Activated CD4-positive, alpha-beta T cell treated with anti-CD3 and anti-CD28 coated beads for 36 hours (primary cell): ENCODE measurements around the gene MAGI1. TPM values are rescaled to one million over a fixed set of nuclear protein-coding genes. Genes with fewer than 3 reads are reported as not detected.

Source experiments
- ATAC-seq: fragments of 200-7000 bp; cut with Tn5 transposase; one replicate; pipeline ENCODE4 v1.10.0; 2021; ENCODE audit warnings: mild to moderate bottlenecking, moderate library complexity
- CTCF ChIA-PET: fragments of 350-600 bp; sonication (Branson Sonifier 250); formaldehyde crosslinking; loops from one replicate; lab custom pipeline; 2021; ENCODE audit warnings: antibody characterized with exemption; lab: Charles Lee
- POLR2A ChIA-PET: fragments of 350-600 bp; sonication (Branson Sonifier 250); formaldehyde crosslinking; loops from one replicate; lab custom pipeline; 2021; ENCODE audit warnings: antibody characterized with exemption, inconsistent platforms; lab: Charles Lee
- DNase-seq: peaks from one replicate; pipeline ENCODE4 v3.0.0-alpha.2; 2020
- H3K27ac Mint-ChIP-seq: one replicate; pipeline ENCODE4 v1.8.0; 2021; ENCODE audit warnings: mixed read lengths
- H3K27me3 Mint-ChIP-seq: one replicate; pipeline ENCODE4 v1.8.0; 2021; ENCODE audit warnings: mixed read lengths
- H3K36me3 Mint-ChIP-seq: one replicate; pipeline ENCODE4 v1.8.0; 2021; ENCODE audit warnings: low read depth, mixed read lengths
- H3K4me1 Mint-ChIP-seq: one replicate; pipeline ENCODE4 v1.8.0; 2021; ENCODE audit warnings: mixed read lengths
- H3K4me3 Mint-ChIP-seq: one replicate; pipeline ENCODE4 v1.8.0; 2021; ENCODE audit warnings: mild to moderate bottlenecking, moderate library complexity, mixed read lengths
- H3K9me3 Mint-ChIP-seq: one replicate; pipeline ENCODE4 v1.8.0; 2021; ENCODE audit warnings: low read depth, mixed read lengths
- intact Hi-C, 2 experiments: fragments of 100-400 bp; cut with DNase I in 1 of 2; cut with micrococcal nuclease in 1 of 2; formaldehyde crosslinking; loops; one replicate each; pipeline versions ENCODE4 v1.14.2 to v1.15.1; 2022 to 2024; cut with DNase I, micrococcal nuclease
- total RNA-seq, 2 experiments: library from RNA; stranded (reverse); gene quantifications; one replicate each; pipeline ENCODE4 v1.2.3, GENCODE V29; 2021

MAGI1 gene
- total RNA-seq, 2 experiments from 2014 or later, result 0.09 to 0.18 TPM

- Mint-ChIP-seq H3K36me3 (no peaks in the 10 kb centered on the region), H3K4me1 (peaks cover 2% of the 10 kb centered on the region), H3K9me3 (peaks cover 4% of the 10 kb centered on the region), H3K27me3 (peaks cover 25% of the 10 kb centered on the region), H3K27ac (no peak overlapping the region), H3K4me3 (no peak overlapping the region)
- intact Hi-C loops, result no loop called here
- ChIA-PET CTCF (no interaction called here), POLR2A (no interaction called here)
- no peak for ATAC-seq
- peak; percentile 3 for DNase-seq
Measured at GRCh38 chr3:65356331-65357248, 682.1 kb downstream of the MAGI1 start.

- Mint-ChIP-seq H3K4me1 (peaks cover 2% of the 10 kb centered on the region), H3K4me3 (no peak overlapping the region), H3K27ac (no peak overlapping the region), H3K27me3 (peaks cover 28% of the 10 kb centered on the region), H3K36me3 (no peaks in the 10 kb centered on the region), H3K9me3 (peaks cover 4% of the 10 kb centered on the region)
- POLR2A ChIA-PET, result no interaction called here
- ATAC-seq (no peak), DNase-seq (no peak)
- CTCF ChIA-PET, result no interaction called here
- intact Hi-C loops, result no loop called here
Measured at GRCh38 chr3:65354880-65355279, 683.8 kb downstream of the MAGI1 start.

- ATAC-seq (no peak), DNase-seq (no peak)
- no peaks in the 10 kb centered on the region for H3K36me3 Mint-ChIP-seq
- intact Hi-C loops, result no loop called here
- H3K9me3 Mint-ChIP-seq, result peaks cover 4% of the 10 kb centered on the region
- no peak overlapping the region for H3K27ac Mint-ChIP-seq
- no peak overlapping the region for H3K4me3 Mint-ChIP-seq
- peaks cover 2% of the 10 kb centered on the region for H3K4me1 Mint-ChIP-seq
- H3K27me3 Mint-ChIP-seq, result peaks cover 24% of the 10 kb centered on the region
- POLR2A ChIA-PET, result no interaction called here
- CTCF ChIA-PET, result no interaction called here
Measured at GRCh38 chr3:65352951-65353350, 685.8 kb downstream of the MAGI1 start.

GRCh38 chr3:65351753-65352152, 687.0 kb downstream of the MAGI1 start:
- H3K27ac Mint-ChIP-seq, result no peak overlapping the region
- intact Hi-C loops, result no loop called here
- ChIA-PET CTCF (no interaction called here), POLR2A (no interaction called here)
- no peak for ATAC-seq
- H3K27me3 Mint-ChIP-seq, result peaks cover 16% of the 10 kb centered on the region
- no peaks in the 10 kb centered on the region for H3K9me3 Mint-ChIP-seq
- no peak for DNase-seq
- H3K4me1 Mint-ChIP-seq, result peaks cover under 1% of the 10 kb centered on the region
- H3K36me3 Mint-ChIP-seq, result no peaks in the 10 kb centered on the region
- no peak overlapping the region for H3K4me3 Mint-ChIP-seq

- ATAC-seq, result no peak
- no peaks in the 10 kb centered on the region for H3K9me3 Mint-ChIP-seq
- no peak overlapping the region for H3K27ac Mint-ChIP-seq
- CTCF ChIA-PET, result interaction anchor here (0.7 kb wide), 1 partner anchor 151 kb away, joined by 3 read pairs; no protein-coding TSS in a partner anchor
- H3K36me3 Mint-ChIP-seq, result no peaks in the 10 kb centered on the region
- intact Hi-C loops, result no loop called here
- POLR2A ChIA-PET, result no interaction called here
- H3K4me1 Mint-ChIP-seq, result no peaks in the 10 kb centered on the region
- H3K4me3 Mint-ChIP-seq, result no peak overlapping the region
- no peak for DNase-seq
- H3K27me3 Mint-ChIP-seq, result peaks cover 14% of the 10 kb centered on the region
Measured at GRCh38 chr3:65350801-65351476, 687.8 kb downstream of the MAGI1 start.

- Mint-ChIP-seq H3K27me3 (peaks cover 5% of the 10 kb centered on the region), H3K27ac (no peak overlapping the region), H3K4me1 (no peaks in the 10 kb centered on the region), H3K4me3 (no peak overlapping the region), H3K9me3 (no peaks in the 10 kb centered on the region), H3K36me3 (no peaks in the 10 kb centered on the region)
- no peak for ATAC-seq
- CTCF ChIA-PET, result no interaction called here
- intact Hi-C loops, result loop anchor here in 1 of 2 experiments (10.0 kb wide), 1 partner anchor 326 kb away; no protein-coding TSS in a partner anchor
- DNase-seq, result no peak
- POLR2A ChIA-PET, result no interaction called here
Measured at GRCh38 chr3:65348398-65348995, 690.2 kb downstream of the MAGI1 start.

- Mint-ChIP-seq H3K4me1 (no peaks in the 10 kb centered on the region), H3K4me3 (no peak overlapping the region), H3K27me3 (peaks cover 3% of the 10 kb centered on the region), H3K9me3 (no peaks in the 10 kb centered on the region), H3K36me3 (no peaks in the 10 kb centered on the region), H3K27ac (no peak overlapping the region)
- CTCF ChIA-PET, result no interaction called here
- DNase-seq, result no peak
- POLR2A ChIA-PET, result no interaction called here
- intact Hi-C loops, result loop anchor here in 1 of 2 experiments (10.0 kb wide), 1 partner anchor 328 kb away; no protein-coding TSS in a partner anchor
- no peak for ATAC-seq
Measured at GRCh38 chr3:65347166-65347565, 691.6 kb downstream of the MAGI1 start.

- Mint-ChIP-seq H3K27me3 (peaks cover 3% of the 10 kb centered on the region), H3K4me3 (no peak overlapping the region), H3K4me1 (no peaks in the 10 kb centered on the region), H3K36me3 (no peaks in the 10 kb centered on the region), H3K27ac (no peak overlapping the region), H3K9me3 (no peaks in the 10 kb centered on the region)
- ChIA-PET CTCF (no interaction called here), POLR2A (no interaction called here)
- DNase-seq, result no peak
- no peak for ATAC-seq
- intact Hi-C loops, result loop anchor here in 1 of 2 experiments (10.0 kb wide), 1 partner anchor 330 kb away; no protein-coding TSS in a partner anchor
Measured at GRCh38 chr3:65344846-65345245, 693.9 kb downstream of the MAGI1 start.

- H3K4me1 Mint-ChIP-seq, result no peaks in the 10 kb centered on the region
- no peaks in the 10 kb centered on the region for H3K9me3 Mint-ChIP-seq
- H3K27me3 Mint-ChIP-seq, result peaks cover 3% of the 10 kb centered on the region
- DNase-seq, result no peak
- ATAC-seq, result no peak
- ChIA-PET CTCF (no interaction called here), POLR2A (no interaction called here)
- intact Hi-C loops, result loop anchor here in 1 of 2 experiments (10.0 kb wide), 1 partner anchor 330 kb away; no protein-coding TSS in a partner anchor
- H3K27ac Mint-ChIP-seq, result no peak overlapping the region
- H3K4me3 Mint-ChIP-seq, result no peak overlapping the region
- no peaks in the 10 kb centered on the region for H3K36me3 Mint-ChIP-seq
Measured at GRCh38 chr3:65344444-65344843, 694.3 kb downstream of the MAGI1 start.

- H3K4me1 Mint-ChIP-seq, result no peaks in the 10 kb centered on the region
- no peaks in the 10 kb centered on the region for H3K9me3 Mint-ChIP-seq
- H3K36me3 Mint-ChIP-seq, result no peaks in the 10 kb centered on the region
- CTCF ChIA-PET, result no interaction called here
- no peak for DNase-seq
- no peak overlapping the region for H3K27ac Mint-ChIP-seq
- POLR2A ChIA-PET, result no interaction called here
- intact Hi-C loops, result loop anchor here in 1 of 2 experiments (2.0 to 10.0 kb wide), 2 partner anchors 331 to 389 kb away; no protein-coding TSS in a partner anchor
- peaks cover 3% of the 10 kb centered on the region for H3K27me3 Mint-ChIP-seq
- H3K4me3 Mint-ChIP-seq, result no peak overlapping the region
- ATAC-seq, result no peak
Measured at GRCh38 chr3:65343736-65344135, 695.0 kb downstream of the MAGI1 start.

GRCh38 chr3:65343026-65343425, 695.7 kb downstream of the MAGI1 start:
- no peaks in the 10 kb centered on the region for H3K9me3 Mint-ChIP-seq
- H3K4me1 Mint-ChIP-seq, result no peaks in the 10 kb centered on the region
- no peak overlapping the region for H3K4me3 Mint-ChIP-seq
- H3K36me3 Mint-ChIP-seq, result no peaks in the 10 kb centered on the region
- DNase-seq (no peak), ATAC-seq (no peak)
- peaks cover 5% of the 10 kb centered on the region for H3K27me3 Mint-ChIP-seq
- intact Hi-C loops, result loop anchor here in 1 of 2 experiments (2.0 to 10.0 kb wide), 2 partner anchors 332 to 390 kb away; no protein-coding TSS in a partner anchor
- CTCF ChIA-PET, result no interaction called here
- no peak overlapping the region for H3K27ac Mint-ChIP-seq
- POLR2A ChIA-PET, result no interaction called here
